Measurements from ENCODE around the gene GNB1L. TPM values are rescaled to one million over a fixed set of nuclear protein-coding genes. Genes with fewer than 3 reads are reported as not detected.

The GNB1L gene
- total and polyA plus RNA-seq, 9 of the 15 experiments (the other 6 are each of a cell fraction or from before 2014, with no cell fraction given) = 0.56 to 50.5 (median 10.2) TPM

DNA sequence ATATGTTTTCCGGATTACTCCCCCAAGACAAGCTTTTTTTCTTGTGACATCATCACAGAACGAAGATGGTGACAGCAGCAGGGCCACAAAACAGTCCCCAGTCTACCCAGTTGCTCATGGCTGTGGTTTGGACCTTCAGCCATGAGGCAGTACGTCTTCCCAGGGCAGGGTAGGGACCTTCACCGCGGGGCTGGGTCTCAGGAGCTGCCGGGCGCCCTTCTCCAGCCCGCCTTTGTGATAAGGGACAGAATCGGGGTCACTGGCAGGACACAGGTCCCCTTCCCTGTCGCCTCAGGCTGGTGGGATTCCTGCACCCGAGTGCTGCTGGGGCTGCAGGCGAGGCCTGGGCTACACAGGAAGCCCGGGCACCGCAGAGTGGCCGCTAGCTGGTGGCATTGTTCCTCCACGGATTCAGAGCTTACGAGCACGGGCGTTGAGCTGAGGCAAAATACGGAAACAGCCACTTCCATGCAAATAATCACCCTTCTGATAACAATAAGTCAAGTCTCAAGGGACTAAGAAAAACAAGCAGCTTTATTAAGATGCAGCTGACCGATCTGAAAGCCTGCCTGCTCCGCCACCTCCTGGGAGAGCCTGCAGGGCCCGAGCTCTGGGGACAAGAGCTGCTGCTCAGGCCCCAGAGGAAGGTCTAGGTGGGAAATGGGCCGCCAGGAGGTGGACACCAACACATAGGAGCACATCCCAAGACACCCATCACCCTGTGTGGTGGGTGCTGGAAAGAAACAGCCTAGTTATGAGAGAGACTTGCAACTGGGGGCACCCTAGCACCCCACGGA lies 81.8 kb downstream of the GNB1L start (continued):
- peak; percentile 46; the same call in 1 of the 2 replicates for TF ChIP-seq ZNF583 (CRISPR knock-in tag; IDR thresholded peaks at IDR 0.05)
- peak; percentile 4 for TF ChIP-seq SP2 (IDR thresholded peaks at IDR 0.05; ENCODE audit: extremely low read depth, low read depth, low read length, poor library complexity, severe bottlenecking)
- TF ChIP-seq, protein P1, sequence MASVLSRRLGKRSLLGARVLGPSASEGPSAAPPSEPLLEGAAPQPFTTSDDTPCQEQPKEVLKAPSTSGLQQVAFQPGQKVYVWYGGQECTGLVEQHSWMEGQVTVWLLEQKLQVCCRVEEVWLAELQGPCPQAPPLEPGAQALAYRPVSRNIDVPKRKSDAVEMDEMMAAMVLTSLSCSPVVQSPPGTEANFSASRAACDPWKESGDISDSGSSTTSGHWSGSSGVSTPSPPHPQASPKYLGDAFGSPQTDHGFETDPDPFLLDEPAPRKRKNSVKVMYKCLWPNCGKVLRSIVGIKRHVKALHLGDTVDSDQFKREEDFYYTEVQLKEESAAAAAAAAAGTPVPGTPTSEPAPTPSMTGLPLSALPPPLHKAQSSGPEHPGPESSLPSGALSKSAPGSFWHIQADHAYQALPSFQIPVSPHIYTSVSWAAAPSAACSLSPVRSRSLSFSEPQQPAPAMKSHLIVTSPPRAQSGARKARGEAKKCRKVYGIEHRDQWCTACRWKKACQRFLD (CRISPR knock-in tag; IDR thresholded peaks at IDR 0.05) = 0 out of 2 replicates have a peak, but pooled peaks have one; percentile 57
- no peak for TF ChIP-seq ATF1 (CRISPR knock-in tag; IDR thresholded peaks at IDR 0.05)
- peak; percentile 89 for TF ChIP-seq ATF1 (tag; IDR thresholded peaks at IDR 0.05)
- 0 out of 4 replicates have a peak, but pooled peaks of 1 of the 2 experiments have one; percentile 45 for TF ChIP-seq KDM4B (IDR thresholded peaks at IDR 0.05; ENCODE audit: borderline replicate concordance in 2 of 2, low read depth in 1 of 2)
- TF ChIP-seq ZNF175 (CRISPR knock-in tag; IDR thresholded peaks at IDR 0.05; ENCODE audit: low read depth) = no peak
- TF ChIP-seq KLF6 (CRISPR knock-in tag; IDR thresholded peaks at IDR 0.05; ENCODE audit: borderline replicate concordance) = 0 out of 2 replicates have a peak, but pooled peaks have one; percentile 63
- TF ChIP-seq, protein P2, sequence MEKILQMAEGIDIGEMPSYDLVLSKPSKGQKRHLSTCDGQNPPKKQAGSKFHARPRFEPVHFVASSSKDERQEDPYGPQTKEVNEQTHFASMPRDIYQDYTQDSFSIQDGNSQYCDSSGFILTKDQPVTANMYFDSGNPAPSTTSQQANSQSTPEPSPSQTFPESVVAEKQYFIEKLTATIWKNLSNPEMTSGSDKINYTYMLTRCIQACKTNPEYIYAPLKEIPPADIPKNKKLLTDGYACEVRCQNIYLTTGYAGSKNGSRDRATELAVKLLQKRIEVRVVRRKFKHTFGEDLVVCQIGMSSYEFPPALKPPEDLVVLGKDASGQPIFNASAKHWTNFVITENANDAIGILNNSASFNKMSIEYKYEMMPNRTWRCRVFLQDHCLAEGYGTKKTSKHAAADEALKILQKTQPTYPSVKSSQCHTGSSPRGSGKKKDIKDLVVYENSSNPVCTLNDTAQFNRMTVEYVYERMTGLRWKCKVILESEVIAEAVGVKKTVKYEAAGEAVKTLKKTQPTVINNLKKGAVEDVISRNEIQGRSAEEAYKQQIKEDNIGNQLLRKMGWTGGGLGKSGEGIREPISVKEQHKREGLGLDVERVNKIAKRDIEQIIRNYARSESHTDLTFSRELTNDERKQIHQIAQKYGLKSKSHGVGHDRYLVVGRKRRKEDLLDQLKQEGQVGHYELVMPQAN (IDR thresholded peaks at IDR 0.05; ENCODE audit: borderline replicate concordance) = no peak
- peak; percentile 30 for TF ChIP-seq HNRNPLL (IDR thresholded peaks at IDR 0.05; ENCODE audit: low read depth, low read length, poor library complexity, severe bottlenecking)
- 0 out of 2 replicates have a peak, but pooled peaks have one; percentile 34 for TF ChIP-seq SRSF3 (IDR thresholded peaks at IDR 0.05; ENCODE audit: insufficient read depth, low read length)
- peak; percentile 68 for TF ChIP-seq POLR2G (IDR thresholded peaks at IDR 0.05; ENCODE audit: low read depth, low read length)
- TF ChIP-seq SMC3 (conservative IDR thresholded peaks at IDR 0.05; ENCODE audit: insufficient read depth, low read depth, low read length) = 0 out of 2 replicates have a peak, but pooled peaks have one; percentile 1
- TF ChIP-seq TBP (optimal IDR thresholded peaks at IDR 0.05; ENCODE audit: low read depth, low read length) = peak; percentile 40
- no peak for TF ChIP-seq KAT8 (IDR thresholded peaks at IDR 0.05; ENCODE audit: low read depth)
- TF ChIP-seq ZNF584 (CRISPR knock-in tag; IDR thresholded peaks at IDR 0.05; ENCODE audit: low read depth) = peak; percentile 73; the same call in 1 of the 2 replicates
- TF ChIP-seq E2F3 (CRISPR knock-in tag; IDR thresholded peaks at IDR 0.05) = peak; percentile 43; the same call in 1 of the 2 replicates
- TF ChIP-seq, protein P3, sequence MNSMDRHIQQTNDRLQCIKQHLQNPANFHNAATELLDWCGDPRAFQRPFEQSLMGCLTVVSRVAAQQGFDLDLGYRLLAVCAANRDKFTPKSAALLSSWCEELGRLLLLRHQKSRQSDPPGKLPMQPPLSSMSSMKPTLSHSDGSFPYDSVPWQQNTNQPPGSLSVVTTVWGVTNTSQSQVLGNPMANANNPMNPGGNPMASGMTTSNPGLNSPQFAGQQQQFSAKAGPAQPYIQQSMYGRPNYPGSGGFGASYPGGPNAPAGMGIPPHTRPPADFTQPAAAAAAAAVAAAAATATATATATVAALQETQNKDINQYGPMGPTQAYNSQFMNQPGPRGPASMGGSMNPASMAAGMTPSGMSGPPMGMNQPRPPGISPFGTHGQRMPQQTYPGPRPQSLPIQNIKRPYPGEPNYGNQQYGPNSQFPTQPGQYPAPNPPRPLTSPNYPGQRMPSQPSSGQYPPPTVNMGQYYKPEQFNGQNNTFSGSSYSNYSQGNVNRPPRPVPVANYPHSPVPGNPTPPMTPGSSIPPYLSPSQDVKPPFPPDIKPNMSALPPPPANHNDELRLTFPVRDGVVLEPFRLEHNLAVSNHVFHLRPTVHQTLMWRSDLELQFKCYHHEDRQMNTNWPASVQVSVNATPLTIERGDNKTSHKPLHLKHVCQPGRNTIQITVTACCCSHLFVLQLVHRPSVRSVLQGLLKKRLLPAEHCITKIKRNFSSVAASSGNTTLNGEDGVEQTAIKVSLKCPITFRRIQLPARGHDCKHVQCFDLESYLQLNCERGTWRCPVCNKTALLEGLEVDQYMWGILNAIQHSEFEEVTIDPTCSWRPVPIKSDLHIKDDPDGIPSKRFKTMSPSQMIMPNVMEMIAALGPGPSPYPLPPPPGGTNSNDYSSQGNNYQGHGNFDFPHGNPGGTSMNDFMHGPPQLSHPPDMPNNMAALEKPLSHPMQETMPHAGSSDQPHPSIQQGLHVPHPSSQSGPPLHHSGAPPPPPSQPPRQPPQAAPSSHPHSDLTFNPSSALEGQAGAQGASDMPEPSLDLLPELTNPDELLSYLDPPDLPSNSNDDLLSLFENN (IDR thresholded peaks at IDR 0.05; ENCODE audit: low read depth in 2 of 2, low read length in 2 of 2) = peak in 1 of 2 experiments; percentile 43; a peak in 1 of 4 replicates
- TF ChIP-seq RAD21 (CRISPR knock-in tag; conservative IDR thresholded peaks at IDR 0.05 in 1 of 2, IDR thresholded peaks at IDR 0.05 in 1 of 2) = peak in 1 of 2 experiments; percentile 51; a peak in 2 of 4 replicates
